IMR-90 (cell line): ENCODE data around the gene DUS1L. TPM values are rescaled to one million over a fixed set of nuclear protein-coding genes. Genes with fewer than 3 reads are reported as not detected.

Experiments used
- ATAC-seq: fragments of 200-7000 bp; cut with Tn5 transposase; 2 replicates; pipeline ENCODE4 v1.9.1; 2020; ENCODE audit warnings: low read depth, mild to moderate bottlenecking, moderate library complexity
- BruUV-seq: library from RNA; stranded (reverse); fragments of 400-500 nt; replicated peaks from 2 replicates; lab custom pipeline; 2021; lab: Mats Ljungman, UMichigan
- CTCF ChIA-PET: fragments of 300-600 bp; formaldehyde crosslinking; extraction: SDS; loops from one replicate; lab custom pipeline; 2021; ENCODE audit warnings: antibody characterized with exemption; lab: Yijun Ruan, JAX
- POLR2A ChIA-PET: fragments of 300-600 bp; sonication (Branson Sonifier 250); formaldehyde crosslinking; loops from one replicate; lab custom pipeline; 2022; ENCODE audit warnings: antibody characterized with exemption; ENCODE audit not compliant: unreplicated experiment; lab: Charles Lee
- DNase-seq: peaks from one replicate; pipeline ENCODE4 v3.0.0; 2013
- H2AFZ ChIP-seq: replicated peaks from 2 replicates; pipeline ENCODE3; 2013; ENCODE audit warnings: low read length, mild to moderate bottlenecking; ENCODE audit not compliant: poor library complexity
- H2AK5ac ChIP-seq: 2 replicates; pipeline ENCODE4 v1.6.1; 2013; ENCODE audit warnings: low read depth, low read length, inconsistent platforms
- H2AK9ac ChIP-seq: replicated peaks from 2 replicates; pipeline ENCODE3; 2013; ENCODE audit warnings: mild to moderate bottlenecking, low read depth, low read length, moderate library complexity; ENCODE audit not compliant: poor library complexity
- H2BK120ac ChIP-seq: 2 replicates; pipeline ENCODE4 v1.6.1; 2013; ENCODE audit warnings: low read depth, low read length, inconsistent platforms
- H2BK15ac ChIP-seq: 3 replicates; pipeline ENCODE4 v1.6.1; 2013; ENCODE audit warnings: low read depth, low read length, inconsistent platforms
- H2BK20ac ChIP-seq: 2 replicates; pipeline ENCODE4 v1.6.1; 2013; ENCODE audit warnings: low read depth, mild to moderate bottlenecking, inconsistent platforms, low read length, moderate library complexity
- H2BK5ac ChIP-seq: 2 replicates; pipeline ENCODE4 v1.6.1; 2013; ENCODE audit warnings: mild to moderate bottlenecking, low read depth, low read length, inconsistent platforms; ENCODE audit not compliant: poor library complexity, severe bottlenecking
- H3K14ac ChIP-seq: replicated peaks from 2 replicates; pipeline ENCODE4 v1.6.1; 2013; ENCODE audit warnings: low read depth, low read length, inconsistent platforms
- H3K18ac ChIP-seq: 2 replicates; pipeline ENCODE4 v1.6.1; 2013; ENCODE audit warnings: low read depth, low read length, control low read depth
- H3K23ac ChIP-seq: 2 replicates; pipeline ENCODE4 v1.6.1; 2013; ENCODE audit warnings: low read depth, low read length, inconsistent platforms
- H3K27ac ChIP-seq: 2 replicates; pipeline ENCODE4 v1.5.1; 2013; ENCODE audit warnings: mild to moderate bottlenecking, control low read depth, low read length; ENCODE audit not compliant: insufficient read depth
- H3K27me3 ChIP-seq: 2 replicates; pipeline ENCODE4 v1.6.1; 2013; ENCODE audit warnings: low read length; ENCODE audit not compliant: control insufficient read depth, insufficient read depth
- H3K36me3 ChIP-seq: 2 replicates; pipeline ENCODE4 v1.6.1; 2013; ENCODE audit warnings: low read length, mixed read lengths; ENCODE audit not compliant: control insufficient read depth, insufficient read depth
- H3K4ac ChIP-seq: 2 replicates; pipeline ENCODE4 v1.6.1; 2013; ENCODE audit warnings: low read depth, low read length, inconsistent platforms
- H3K4me1 ChIP-seq: 2 replicates; pipeline ENCODE4 v1.6.1; 2013; ENCODE audit warnings: low read length, mixed read lengths; ENCODE audit not compliant: control insufficient read depth, insufficient read depth
- H3K4me2 ChIP-seq: 2 replicates; pipeline ENCODE4 v1.6.1; 2013; ENCODE audit warnings: low read depth, mild to moderate bottlenecking, control low read depth, low read length, moderate library complexity
- H3K4me3 ChIP-seq: 2 replicates; pipeline ENCODE4 v1.5.1; 2013; ENCODE audit warnings: low read depth, mild to moderate bottlenecking, control low read depth, low read length, moderate library complexity; ENCODE audit not compliant: insufficient read depth
- H3K56ac ChIP-seq: 2 replicates; pipeline ENCODE4 v1.6.1; 2013; ENCODE audit warnings: low read length, inconsistent platforms; ENCODE audit not compliant: insufficient read depth; ENCODE audit errors: extremely low read depth
- H3K79me1 ChIP-seq, 2 experiments: 2 replicates each; pipeline ENCODE4 v1.6.1; 2013; ENCODE audit warnings: low read length in 2 of 2, inconsistent platforms in 1 of 2, low read depth in 1 of 2
- H3K9ac ChIP-seq: 2 replicates; pipeline ENCODE4 v1.6.1; 2013; ENCODE audit warnings: low read depth, low read length, control low read depth
- H3K9me1 ChIP-seq: 2 replicates; pipeline ENCODE4 v1.6.1; 2013; ENCODE audit warnings: low read length, inconsistent platforms; ENCODE audit not compliant: insufficient read depth
- H3K9me3 ChIP-seq: 2 replicates; pipeline ENCODE4 v1.6.1; 2013; ENCODE audit warnings: low read length; ENCODE audit not compliant: control insufficient read depth, insufficient read depth
- H4K20me1 ChIP-seq: 2 replicates; pipeline ENCODE4 v1.6.1; 2013; ENCODE audit warnings: low read length, inconsistent platforms; ENCODE audit not compliant: insufficient read depth
- H4K5ac ChIP-seq: 2 replicates; pipeline ENCODE4 v1.6.1; 2013; ENCODE audit warnings: mild to moderate bottlenecking, low read depth, low read length, control low read depth
- H4K8ac ChIP-seq, 2 experiments: 2 replicates each; pipeline ENCODE4 v1.6.1; 2013; ENCODE audit warnings: low read depth in 2 of 2, low read length in 2 of 2, control low read depth in 1 of 2, inconsistent platforms in 1 of 2
- H4K91ac ChIP-seq: 2 replicates; pipeline ENCODE4 v1.6.1; 2013; ENCODE audit warnings: low read depth, low read length, inconsistent platforms; ENCODE audit not compliant: insufficient read depth
- CTCF ChIP-seq: conservative IDR thresholded peaks from 2 replicates; pipeline ENCODE4 v1.5.1; 2012; ENCODE audit warnings: mild to moderate bottlenecking, low read depth, low read length, improper control_type of control experiment
- MAFK ChIP-seq: IDR thresholded peaks from 2 replicates; pipeline ENCODE4 v1.6.1; 2012; ENCODE audit warnings: low read depth, low read length, improper control_type of control experiment
- MXI1 ChIP-seq: IDR thresholded peaks from 2 replicates; pipeline ENCODE4 v1.6.1; 2012; ENCODE audit warnings: low read depth, mild to moderate bottlenecking, low read length, moderate library complexity, borderline replicate concordance
- NFE2L2 ChIP-seq: fragments of 150-350 bp; IDR thresholded peaks from 2 replicates; pipeline ENCODE4 v1.6.1; 2016; ENCODE audit warnings: low read depth, mild to moderate bottlenecking, low read length
- POLR2A ChIP-seq: IDR thresholded peaks from 2 replicates; pipeline ENCODE4 v1.6.1; 2012; ENCODE audit warnings: mild to moderate bottlenecking, low read depth, low read length
- WGBS, 2 experiments: methylation state at CpG; one replicate each; pipeline versions ENCODE4 v1.1.5 to v1.1.7; 2013; ENCODE audit warnings: missing lambda C conversion rate in 2 of 2; ENCODE audit not compliant: insufficient read length in 1 of 2; ENCODE audit errors: extremely low coverage in 2 of 2; 5-methylcytosine and 5-hydroxymethylcytosine counted together
- dilution Hi-C: fragments of 300-500 bp; cut with HindIII; formaldehyde crosslinking; loops from one replicate; pipeline ENCODE4 v1.14.3; 2018; ENCODE audit warnings: low sequenced_read_pairs; ENCODE audit not compliant: unreplicated experiment
- in situ Hi-C: fragments of 300-500 bp; cut with MboI; formaldehyde crosslinking; loops from 3 replicates; pipeline ENCODE4 v1.14.3; 2019; ENCODE audit warnings: low sequenced_read_pairs, inconsistent platforms, mixed read lengths
- intact Hi-C: fragments of 100-400 bp; cut with micrococcal nuclease; formaldehyde crosslinking; loops from 2 replicates; pipeline ENCODE4 v1.10.0; 2022
- polyA plus RNA-seq, 3 experiments: library from polyadenylated mRNA; depleted of rRNA; stranded (reverse); fragments of >200 nt; gene quantifications; 2 replicates each; pipeline ENCODE4 v1.2.3, GENCODE V29; 2012; ENCODE audit warnings: low replicate concordance in 1 of 3
- total RNA-seq: library from RNA; depleted of rRNA; stranded (reverse); fragments of >200 nt; gene quantifications from 2 replicates; pipeline ENCODE4 v1.2.3, GENCODE V29; 2012
- TF ChIP-seq, protein P1 (sequence below): fragments of 150-350 bp; IDR thresholded peaks from 2 replicates; pipeline ENCODE4 v1.6.1; 2017; ENCODE audit warnings: mild to moderate bottlenecking, antibody characterized with exemption, low read length, low read depth
- TF ChIP-seq, protein P2 (sequence below): fragments of 150-350 bp; IDR thresholded peaks from 2 replicates; pipeline ENCODE4 v1.6.1; 2016; ENCODE audit warnings: low read depth, mild to moderate bottlenecking, low read length, moderate library complexity, borderline replicate concordance

Gene DUS1L
- total and polyA plus RNA-seq, 2 of the 4 experiments (the other 2 are of a cell fraction) = 29.0 to 76.9 TPM

DNA sequence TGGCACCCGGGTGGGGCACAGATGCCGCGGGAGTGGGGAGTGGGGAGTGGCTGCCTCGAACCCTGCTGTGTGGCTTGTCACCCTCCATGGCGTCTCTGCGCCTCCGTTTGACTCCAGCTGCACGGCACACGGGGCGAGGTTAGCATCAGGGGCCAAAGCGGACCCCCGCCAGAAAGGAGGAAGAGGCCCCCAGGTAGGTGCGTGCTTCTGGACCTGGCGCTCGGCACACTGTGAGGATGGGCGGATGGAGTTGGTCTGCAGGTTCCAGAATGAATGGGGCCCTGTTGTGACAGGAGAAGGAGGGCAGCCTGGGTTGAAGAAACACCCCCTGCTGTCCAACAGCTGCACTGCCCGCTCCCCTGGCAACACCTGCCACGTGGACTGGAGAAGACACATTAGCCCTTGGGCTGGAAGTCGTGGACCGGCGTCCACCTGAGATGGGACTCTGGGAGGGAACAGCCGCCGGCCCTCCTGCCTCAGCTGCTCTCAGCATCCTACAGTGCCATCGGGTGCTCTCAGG lies 41.8 kb upstream of the DUS1L start:
- Histone ChIP-seq H3K4ac (no peak overlapping the region), H3K9me3 (no peaks in the 10 kb centered on the region), H3K18ac (no peak overlapping the region), H3K23ac (no peak overlapping the region), H2AK5ac (no peak overlapping the region), H3K79me1 (no peaks in the 10 kb centered on the region), H4K5ac (no peak overlapping the region), H2AFZ (no peak overlapping the region), H3K4me1 (peaks cover 12% of the 10 kb centered on the region), H4K8ac (no peak overlapping the region), H3K36me3 (peaks cover 5% of the 10 kb centered on the region), H3K27ac (no peak overlapping the region), H2BK120ac (no peak overlapping the region), H2BK5ac (no peak overlapping the region), H3K56ac (no peak overlapping the region), H3K14ac (no peak overlapping the region), H3K4me3 (no peak overlapping the region), H4K91ac (no peak overlapping the region), H3K4me2 (no peak overlapping the region), H3K27me3 (no peaks in the 10 kb centered on the region), H3K9ac (no peak overlapping the region), H3K9me1 (no peaks in the 10 kb centered on the region), H4K20me1 (no peaks in the 10 kb centered on the region), H2AK9ac (no peak overlapping the region), H2BK15ac (no peak overlapping the region), H2BK20ac (no peak overlapping the region)
- in situ Hi-C loops (no loop called here), dilution Hi-C loops (no loop called here), intact Hi-C loops (no loop called here)
- DNase-seq = no peak
- ChIA-PET CTCF (no interaction called here), POLR2A (no interaction called here)
- BruUV-seq = no TSS peak
- ATAC-seq = no peak
- TF ChIP-seq NFE2L2 (no peak), MXI1 (no peak), CTCF (peak; percentile 22; the same call in 1 of the 2 replicates), MAFK (no peak), POLR2A (no peak)
- TF ChIP-seq, protein P1, sequence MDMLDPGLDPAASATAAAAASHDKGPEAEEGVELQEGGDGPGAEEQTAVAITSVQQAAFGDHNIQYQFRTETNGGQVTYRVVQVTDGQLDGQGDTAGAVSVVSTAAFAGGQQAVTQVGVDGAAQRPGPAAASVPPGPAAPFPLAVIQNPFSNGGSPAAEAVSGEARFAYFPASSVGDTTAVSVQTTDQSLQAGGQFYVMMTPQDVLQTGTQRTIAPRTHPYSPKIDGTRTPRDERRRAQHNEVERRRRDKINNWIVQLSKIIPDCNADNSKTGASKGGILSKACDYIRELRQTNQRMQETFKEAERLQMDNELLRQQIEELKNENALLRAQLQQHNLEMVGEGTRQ = no peak
- TF ChIP-seq, protein P2, sequence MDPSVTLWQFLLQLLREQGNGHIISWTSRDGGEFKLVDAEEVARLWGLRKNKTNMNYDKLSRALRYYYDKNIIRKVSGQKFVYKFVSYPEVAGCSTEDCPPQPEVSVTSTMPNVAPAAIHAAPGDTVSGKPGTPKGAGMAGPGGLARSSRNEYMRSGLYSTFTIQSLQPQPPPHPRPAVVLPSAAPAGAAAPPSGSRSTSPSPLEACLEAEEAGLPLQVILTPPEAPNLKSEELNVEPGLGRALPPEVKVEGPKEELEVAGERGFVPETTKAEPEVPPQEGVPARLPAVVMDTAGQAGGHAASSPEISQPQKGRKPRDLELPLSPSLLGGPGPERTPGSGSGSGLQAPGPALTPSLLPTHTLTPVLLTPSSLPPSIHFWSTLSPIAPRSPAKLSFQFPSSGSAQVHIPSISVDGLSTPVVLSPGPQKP = no peak
- WGBS, 2 experiments = 96% methylated on average over 14 of the region's 24 CpGs; no CpG with 5 or more reads in 1 of the 2 experiments
